DND-41 (cell line): ENCODE results near the gene KAZN.

Experiments
- ATAC-seq: fragments of 200-7000 bp; cut with Tn5 transposase; 3 replicates; pipeline ENCODE4 v1.9.1; 2021; ENCODE audit warnings: low read depth; ENCODE audit not compliant: insufficient read depth
- DNase-seq: peaks from one replicate; pipeline ENCODE4 v3.0.0-alpha.2; 2020
- H2AFZ ChIP-seq: 2 replicates; pipeline ENCODE4 v1.6.0; 2012; ENCODE audit warnings: low read depth, low read length
- H3K27ac ChIP-seq: 2 replicates; pipeline ENCODE4 v1.5.1; 2012; ENCODE audit warnings: low read length, inconsistent platforms
- H3K27me3 ChIP-seq: fragments of 200-600 bp; sonication (generic); 2 replicates; pipeline ENCODE4 v1.6.0; 2012; ENCODE audit warnings: low read length, mild to moderate bottlenecking, inconsistent platforms; ENCODE audit not compliant: insufficient read depth, poor library complexity
- H3K36me3 ChIP-seq: 2 replicates; pipeline ENCODE4 v1.5.1; 2012; ENCODE audit warnings: low read length, inconsistent platforms; ENCODE audit not compliant: insufficient read depth
- H3K4me1 ChIP-seq: 2 replicates; pipeline ENCODE4 v1.5.1; 2012; ENCODE audit warnings: mild to moderate bottlenecking, low read length; ENCODE audit not compliant: insufficient read depth
- H3K4me2 ChIP-seq: 2 replicates; pipeline ENCODE4 v1.6.0; 2012; ENCODE audit warnings: mild to moderate bottlenecking, moderate library complexity, low read length, inconsistent platforms; ENCODE audit not compliant: insufficient read depth
- H3K4me3 ChIP-seq, 2 experiments: fragments of 200-600 bp in 1 of 2; shearing (Covaris generic) in 1 of 2; 2 replicates each; pipeline ENCODE4 v1.5.1; 2012 to 2016; ENCODE audit warnings: inconsistent platforms in 2 of 2, low read length in 2 of 2, mild to moderate bottlenecking in 2 of 2, low read depth in 1 of 2, moderate library complexity in 1 of 2
- H3K79me2 ChIP-seq: 2 replicates; pipeline ENCODE4 v1.6.0; 2012; ENCODE audit warnings: low read length, inconsistent platforms; ENCODE audit not compliant: insufficient read depth
- H3K9ac ChIP-seq: 2 replicates; pipeline ENCODE4 v1.6.0; 2012; ENCODE audit warnings: low read depth, mild to moderate bottlenecking, inconsistent platforms, low read length, moderate library complexity
- H3K9me3 ChIP-seq: 2 replicates; pipeline ENCODE4 v1.5.1; 2012; ENCODE audit warnings: low read length, moderate library complexity, mild to moderate bottlenecking, inconsistent platforms; ENCODE audit not compliant: insufficient read depth, severe bottlenecking
- H4K20me1 ChIP-seq: 2 replicates; pipeline ENCODE4 v1.6.0; 2012; ENCODE audit warnings: low read length; ENCODE audit not compliant: insufficient read depth
- CTCF ChIP-seq: IDR thresholded peaks from 2 replicates; pipeline ENCODE4 v1.5.1; 2012; ENCODE audit warnings: borderline replicate concordance, low read length, moderate library complexity, mild to moderate bottlenecking; ENCODE audit not compliant: poor library complexity, severe bottlenecking; ENCODE audit errors: extremely low read depth
- EZH2 ChIP-seq: IDR thresholded peaks from 3 replicates; pipeline ENCODE4 v1.6.1; 2012; ENCODE audit warnings: borderline replicate concordance, low read depth, mild to moderate bottlenecking, moderate library complexity, low read length, inconsistent platforms; ENCODE audit not compliant: severe bottlenecking

Gene KAZN

DNA sequence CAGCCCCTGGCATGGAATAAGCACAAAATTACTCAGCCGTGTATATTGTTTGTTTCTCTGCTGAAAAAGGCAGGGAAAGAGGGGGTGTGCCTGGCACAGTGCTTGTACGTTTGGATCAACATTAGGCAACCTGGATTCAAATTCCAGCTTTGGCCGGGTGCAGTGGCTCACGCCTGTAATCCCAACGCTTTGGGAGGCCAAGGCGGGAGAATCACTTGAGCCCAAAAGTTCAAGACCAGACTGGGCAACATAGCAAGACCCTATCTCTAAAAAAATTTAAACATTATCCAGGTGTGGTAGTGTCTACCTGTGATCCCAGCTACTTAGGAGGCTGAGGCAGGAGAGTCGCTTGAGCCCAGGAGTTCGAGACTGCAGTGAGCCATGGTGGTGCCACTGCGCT, 402.2 kb downstream of the KAZN start:
- TF ChIP-seq EZH2 (no peak), CTCF (no peak)
- Histone ChIP-seq H3K9ac (no peak overlapping the region), H3K4me1 (no peaks in the 10 kb centered on the region), H3K27me3 (no peaks in the 10 kb centered on the region), H3K9me3 (no peaks in the 10 kb centered on the region), H4K20me1 (peaks cover 41% of the 10 kb centered on the region), H3K27ac (no peak overlapping the region), H2AFZ (no peak overlapping the region), H3K4me3 (no peak overlapping the region), H3K36me3 (no peaks in the 10 kb centered on the region), H3K79me2 (peaks cover 4% of the 10 kb centered on the region), H3K4me2 (no peak overlapping the region)
- DNase-seq: no peak
- no peak for ATAC-seq

GRCh38 chr1:15001317-15001915, 402.9 kb downstream of the KAZN start:
- Histone ChIP-seq H3K4me3 (no peak overlapping the region), H3K27ac (no peak overlapping the region), H3K36me3 (no peaks in the 10 kb centered on the region), H3K4me2 (no peak overlapping the region), H3K9ac (no peak overlapping the region), H3K4me1 (no peaks in the 10 kb centered on the region), H3K79me2 (peaks cover 4% of the 10 kb centered on the region), H3K27me3 (no peaks in the 10 kb centered on the region), H3K9me3 (no peaks in the 10 kb centered on the region), H4K20me1 (peaks cover 38% of the 10 kb centered on the region), H2AFZ (no peak overlapping the region)
- TF ChIP-seq CTCF (no peak), EZH2 (no peak)
- no peak for DNase-seq
- ATAC-seq: no peak

GRCh38 chr1:15002325-15002724, 403.8 kb downstream of the KAZN start:
- Histone ChIP-seq H3K9me3 (no peaks in the 10 kb centered on the region), H3K9ac (no peak overlapping the region), H3K4me1 (no peaks in the 10 kb centered on the region), H3K27me3 (no peaks in the 10 kb centered on the region), H3K79me2 (peaks cover 4% of the 10 kb centered on the region), H3K27ac (no peak overlapping the region), H3K36me3 (no peaks in the 10 kb centered on the region), H3K4me2 (no peak overlapping the region), H4K20me1 (peaks cover 34% of the 10 kb centered on the region), H2AFZ (no peak overlapping the region), H3K4me3 (no peak overlapping the region)
- ATAC-seq: no peak
- TF ChIP-seq EZH2: no peak
- no peak for TF ChIP-seq CTCF
- DNase-seq: no peak
